Activated B cell treated with CpG ODN at 0.5 μM for 24 hours (primary cell): ENCODE measurements around the gene LRRC4C. TPM values are rescaled to one million over a fixed set of nuclear protein-coding genes. Genes with fewer than 3 reads are reported as not detected.

ENCODE experiments used
- ATAC-seq: fragments of 200-7000 bp; cut with Tn5 transposase; one replicate; pipeline ENCODE4 v1.10.0; 2021; ENCODE audit warnings: low read depth, mild to moderate bottlenecking, moderate library complexity
- CTCF ChIA-PET: fragments of 350-600 bp; sonication (Branson Sonifier 250); formaldehyde crosslinking; loops from one replicate; lab custom pipeline; 2021; ENCODE audit warnings: antibody characterized with exemption; lab: Charles Lee
- POLR2A ChIA-PET: fragments of 350-600 bp; sonication (Branson Sonifier 250); formaldehyde crosslinking; loops from one replicate; lab custom pipeline; 2021; ENCODE audit warnings: antibody characterized with exemption; lab: Charles Lee
- DNase-seq: peaks from one replicate; pipeline ENCODE4 v3.0.0; 2022
- H3K27ac Mint-ChIP-seq: one replicate; pipeline ENCODE4 v1.8.0; 2020; ENCODE audit warnings: mixed read lengths
- H3K27me3 Mint-ChIP-seq: one replicate; pipeline ENCODE4 v1.8.0; 2021; ENCODE audit warnings: mixed read lengths
- H3K36me3 Mint-ChIP-seq: one replicate; pipeline ENCODE4 v1.8.0; 2021; ENCODE audit warnings: low read depth, mixed read lengths
- H3K4me1 Mint-ChIP-seq: one replicate; pipeline ENCODE4 v1.8.0; 2021; ENCODE audit warnings: mixed read lengths
- H3K4me3 Mint-ChIP-seq: one replicate; pipeline ENCODE4 v1.8.0; 2020; ENCODE audit warnings: mild to moderate bottlenecking, mixed read lengths
- H3K9me3 Mint-ChIP-seq: one replicate; pipeline ENCODE4 v1.8.0; 2020; ENCODE audit warnings: mixed read lengths
- CTCF ChIP-seq: fragments of 200-600 bp; IDR thresholded peaks from one replicate; pipeline ENCODE4 v1.8.0; 2022; ENCODE audit warnings: antibody characterized with exemption, mild to moderate bottlenecking
- intact Hi-C: fragments of 100-400 bp; cut with micrococcal nuclease; formaldehyde crosslinking; loops from one replicate; pipeline ENCODE4 v1.15.1; 2024
- total RNA-seq: library from RNA; stranded (reverse); gene quantifications from 2 replicates; pipeline ENCODE4 v1.2.3, GENCODE V29; 2022

The LRRC4C gene
- total RNA-seq, 1 donor from 2014 or later = not detected

- no peaks in the 10 kb centered on the region for H3K4me1 Mint-ChIP-seq
- no peak overlapping the region for H3K27ac Mint-ChIP-seq
- no peaks in the 10 kb centered on the region for H3K27me3 Mint-ChIP-seq
- no peak overlapping the region for H3K4me3 Mint-ChIP-seq
- CTCF ChIA-PET = no interaction called here
- peaks cover 3% of the 10 kb centered on the region for H3K9me3 Mint-ChIP-seq
- POLR2A ChIA-PET = no interaction called here
- intact Hi-C loops = no loop called here
- DNase-seq (no peak), ATAC-seq (no peak)
- TF ChIP-seq CTCF = no peak
- H3K36me3 Mint-ChIP-seq = no peaks in the 10 kb centered on the region
Measured at GRCh38 chr11:41404109-41404508, 55.3 kb downstream of the LRRC4C start.

- ATAC-seq (no peak), DNase-seq (no peak)
- H3K27ac Mint-ChIP-seq = no peak overlapping the region
- ChIA-PET POLR2A (no interaction called here), CTCF (no interaction called here)
- H3K36me3 Mint-ChIP-seq = no peaks in the 10 kb centered on the region
- no peaks in the 10 kb centered on the region for H3K4me1 Mint-ChIP-seq
- H3K4me3 Mint-ChIP-seq = no peak overlapping the region
- no peak for TF ChIP-seq CTCF
- intact Hi-C loops = no loop called here
- no peaks in the 10 kb centered on the region for H3K27me3 Mint-ChIP-seq
- no peaks in the 10 kb centered on the region for H3K9me3 Mint-ChIP-seq
Measured at GRCh38 chr11:41403458-41403857, 56.0 kb downstream of the LRRC4C start.

GRCh38 chr11:41400819-41401382 is 58.6 kb downstream of the LRRC4C start:
- Mint-ChIP-seq H3K4me1 (no peaks in the 10 kb centered on the region), H3K4me3 (no peak overlapping the region), H3K27me3 (no peaks in the 10 kb centered on the region), H3K9me3 (no peaks in the 10 kb centered on the region), H3K27ac (no peak overlapping the region), H3K36me3 (no peaks in the 10 kb centered on the region)
- DNase-seq (no peak), ATAC-seq (no peak)
- no peak for TF ChIP-seq CTCF
- intact Hi-C loops = no loop called here
- CTCF ChIA-PET = no interaction called here
- POLR2A ChIA-PET = no interaction called here

GRCh38 chr11:41400124-41400523 is 59.3 kb downstream of the LRRC4C start:
- H3K27me3 Mint-ChIP-seq = no peaks in the 10 kb centered on the region
- TF ChIP-seq CTCF = no peak
- H3K4me1 Mint-ChIP-seq = peaks cover under 1% of the 10 kb centered on the region
- H3K27ac Mint-ChIP-seq = no peak overlapping the region
- H3K9me3 Mint-ChIP-seq = no peaks in the 10 kb centered on the region
- no peak overlapping the region for H3K4me3 Mint-ChIP-seq
- no peak for DNase-seq
- intact Hi-C loops = no loop called here
- ATAC-seq = no peak
- ChIA-PET POLR2A (no interaction called here), CTCF (no interaction called here)
- no peaks in the 10 kb centered on the region for H3K36me3 Mint-ChIP-seq

- ChIA-PET POLR2A (no interaction called here), CTCF (no interaction called here)
- no peaks in the 10 kb centered on the region for H3K9me3 Mint-ChIP-seq
- H3K36me3 Mint-ChIP-seq = no peaks in the 10 kb centered on the region
- no peak for DNase-seq
- no peaks in the 10 kb centered on the region for H3K27me3 Mint-ChIP-seq
- H3K27ac Mint-ChIP-seq = no peak overlapping the region
- TF ChIP-seq CTCF = no peak
- intact Hi-C loops = no loop called here
- no peak overlapping the region for H3K4me3 Mint-ChIP-seq
- ATAC-seq = no peak
- H3K4me1 Mint-ChIP-seq = peaks cover 7% of the 10 kb centered on the region
Measured at GRCh38 chr11:41399323-41399722, 60.1 kb downstream of the LRRC4C start.
